GM13976 (cell line): ENCODE measurements around the gene CTAG1A.
"Not testable (repeated sequence)": the region's sequence is repeated elsewhere in the genome, so short reads cannot be mapped to it uniquely, and the experiment has no call there.

ENCODE experiments used
- DNase-seq: peaks from one replicate; pipeline ENCODE4 v3.0.0; 2012; ENCODE audit warnings: low spot score
- CTCF ChIP-seq: IDR thresholded peaks from 2 replicates; pipeline ENCODE4 v1.5.1; 2012; ENCODE audit warnings: borderline replicate concordance, mild to moderate bottlenecking; ENCODE audit not compliant: insufficient read depth; ENCODE audit errors: extremely low read depth, missing control alignments, control extremely low read depth
- in situ Hi-C: fragments of 300-500 bp; cut with MboI; formaldehyde crosslinking; loops from one replicate; pipeline ENCODE4 v1.12.0; 2022; ENCODE audit warnings: low sequenced_read_pairs, mixed read lengths, inconsistent platforms; ENCODE audit not compliant: unreplicated experiment

Gene CTAG1A

GRCh38 chrX:154607370-154607769 lies 22.4 kb downstream of the CTAG1A start:
- DNase-seq: no peak
- in situ Hi-C loops: no loop called here
- TF ChIP-seq CTCF: no peak

- in situ Hi-C loops: not testable (repeated sequence)
These were observed 23.0 kb downstream of the CTAG1A start for GRCh38 chrX:154607976-154608375.

DNA sequence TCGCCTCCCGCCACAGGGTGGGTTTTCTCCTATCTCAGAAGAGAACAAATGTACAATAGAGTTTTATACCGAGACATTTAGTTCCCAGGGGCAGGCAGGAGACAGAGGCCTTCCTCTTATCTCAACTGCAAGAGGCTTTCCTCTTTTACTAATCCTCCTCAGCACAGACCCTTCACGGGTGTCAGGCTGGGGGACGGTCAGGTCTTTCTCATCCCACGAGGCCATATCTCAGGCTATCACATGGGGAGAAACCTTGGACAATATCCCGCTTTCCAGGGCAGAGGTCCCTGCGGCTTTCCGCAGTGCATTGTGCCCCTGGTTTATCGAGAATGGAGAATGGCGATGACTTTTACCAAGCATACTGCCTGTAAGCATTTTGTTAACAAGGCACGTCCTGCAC lies 23.9 kb downstream of the CTAG1A start:
- in situ Hi-C loops, DNase-seq: not testable (repeated sequence)

More at GRCh38 chrX:154607976-154608375, 23.0 kb downstream of the CTAG1A start:
- DNase-seq: not testable (repeated sequence)

GRCh38 chrX:154611146-154611545 lies 26.2 kb downstream of the CTAG1A start:
- DNase-seq, in situ Hi-C loops: not testable (repeated sequence)

DNA sequence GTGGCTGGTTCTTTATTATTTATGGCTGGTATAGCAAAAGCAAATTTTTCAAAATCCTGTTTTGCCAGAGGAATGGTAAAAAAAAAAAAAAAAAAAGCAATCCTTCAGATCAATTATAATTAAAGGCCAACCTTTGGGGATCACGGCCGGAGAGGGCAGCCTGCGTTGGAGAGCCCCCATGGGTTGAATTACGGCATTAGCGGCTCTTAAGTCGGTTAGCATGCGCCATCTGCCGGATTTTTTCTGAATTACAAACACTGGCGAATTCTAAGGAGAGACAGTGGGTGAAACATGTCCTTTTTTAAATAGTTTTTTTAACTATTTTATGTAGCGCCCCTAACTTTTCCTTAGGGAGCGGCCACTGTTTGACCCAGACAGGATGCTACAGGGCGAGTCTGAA lies 28.7 kb downstream of the CTAG1A start:
- in situ Hi-C loops, DNase-seq: not testable (repeated sequence)

GRCh38 chrX:154619182-154619581 lies 34.2 kb downstream of the CTAG1A start, which contains the start of gene CTAG1B:
TSS of gene CTAG1B (minus strand) at chrX:154619282. CDS start at chrX:154619218, 64 bp downstream.
- DNase-seq, in situ Hi-C loops: not testable (repeated sequence)

DNA sequence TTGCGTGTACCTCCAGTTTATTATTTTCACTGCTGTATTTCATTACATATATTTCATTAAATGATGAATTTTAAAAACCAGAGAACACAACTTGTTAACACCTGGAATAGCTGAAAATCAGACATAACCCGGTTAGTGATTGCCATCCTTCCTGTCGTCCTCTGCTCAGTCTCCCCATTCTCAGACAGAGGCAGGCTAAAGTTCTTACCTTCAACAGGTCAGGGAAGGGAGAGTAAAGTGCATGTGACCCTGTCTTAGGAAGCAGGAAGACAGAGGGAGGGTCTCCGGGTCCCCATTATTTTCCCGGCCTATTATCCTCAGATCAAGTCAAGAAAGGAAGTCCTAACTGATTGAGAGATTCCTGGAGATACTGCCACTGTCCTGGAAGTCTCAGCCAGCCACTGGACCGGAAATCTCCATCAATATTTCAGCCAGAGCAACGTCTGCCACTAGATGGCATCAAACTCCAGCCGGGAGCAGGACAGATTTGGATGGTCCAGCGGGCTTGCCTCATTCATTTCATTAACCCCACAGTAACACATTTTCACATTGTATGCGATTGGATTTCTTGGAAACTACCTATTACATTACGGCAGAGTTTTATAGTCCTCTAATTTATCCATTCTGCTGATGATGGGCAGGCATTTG lies 36.0 kb downstream of the CTAG1A start:
- in situ Hi-C loops, DNase-seq: not testable (repeated sequence)

- in situ Hi-C loops: not testable (repeated sequence)
These were observed 44.0 kb downstream of the CTAG1A start for GRCh38 chrX:154628960-154629359.

DNA sequence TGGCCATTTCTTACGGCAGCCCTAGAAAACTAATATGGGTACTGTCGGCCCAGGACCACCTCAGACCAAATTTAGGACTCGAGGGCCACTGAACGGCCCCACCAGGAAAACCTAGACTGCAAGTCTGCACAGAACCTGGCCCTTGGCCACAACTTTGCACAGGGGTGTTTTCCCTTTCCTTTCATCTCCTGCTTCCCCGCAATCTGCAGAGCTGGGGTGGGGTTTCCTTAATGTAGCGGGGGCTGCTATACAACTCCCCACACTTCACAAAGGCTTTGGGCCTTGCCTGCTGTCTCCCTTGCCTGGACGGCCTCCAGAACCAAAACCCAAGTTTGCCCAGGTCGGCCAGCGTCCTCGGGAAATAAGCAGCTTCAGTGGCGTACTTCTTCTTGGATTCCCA lies 46.0 kb downstream of the CTAG1A start:
- in situ Hi-C loops: not testable (repeated sequence)

More at GRCh38 chrX:154628960-154629359, 44.0 kb downstream of the CTAG1A start:
- DNase-seq: not testable (repeated sequence)

GRCh38 chrX:154633661-154634060 lies 48.7 kb downstream of the CTAG1A start:
- DNase-seq, in situ Hi-C loops: not testable (repeated sequence)

More for the DNA sequence above, 46.0 kb downstream of the CTAG1A start:
- DNase-seq: not testable (repeated sequence)
